Panc1 (cell line): ENCODE data around the gene DDX49. TPM values are rescaled to one million over a fixed set of nuclear protein-coding genes. Genes with fewer than 3 reads are reported as not detected.

Source experiments
- ATAC-seq: fragments of 200-7000 bp; cut with Tn5 transposase; 2 replicates; pipeline ENCODE4 v1.9.1; 2020; ENCODE audit warnings: mild to moderate bottlenecking, moderate library complexity
- BruUV-seq: library from RNA; stranded (reverse); fragments of 400-500 nt; replicated peaks from 2 replicates; lab custom pipeline; 2021; lab: Mats Ljungman, UMichigan
- CTCF ChIA-PET: fragments of 300-600 bp; sonication (Branson Sonifier 250); formaldehyde crosslinking; loops from one replicate; lab custom pipeline; 2022; ENCODE audit warnings: antibody characterized with exemption; lab: Charles Lee
- POLR2A ChIA-PET: fragments of 300-600 bp; sonication (Branson Sonifier 250); formaldehyde crosslinking; loops from one replicate; lab custom pipeline; 2022; ENCODE audit warnings: antibody characterized with exemption; lab: Charles Lee
- DNase-seq: peaks from one replicate; pipeline ENCODE4 v3.0.0-alpha.2; 2010; ENCODE audit warnings: low read depth, low spot score
- H3K27ac ChIP-seq: 2 replicates; pipeline ENCODE4 v1.5.1; 2011; ENCODE audit warnings: mild to moderate bottlenecking, low read length, inconsistent platforms
- H3K27me3 ChIP-seq: fragments of 200-500 bp; sonication (Bioruptor generic); 2 replicates; pipeline ENCODE4 v1.6.0; 2014; ENCODE audit warnings: low read length, inconsistent platforms; ENCODE audit not compliant: control insufficient read depth, insufficient read depth
- H3K36me3 ChIP-seq: fragments of 200-500 bp; sonication (Bioruptor generic); 2 replicates; pipeline ENCODE4 v1.5.1; 2014; ENCODE audit warnings: inconsistent platforms, mild to moderate bottlenecking, low read length, moderate library complexity; ENCODE audit not compliant: control insufficient read depth, insufficient read depth
- H3K4me1 ChIP-seq: 2 replicates; pipeline ENCODE4 v1.5.1; 2011; ENCODE audit warnings: inconsistent platforms, mild to moderate bottlenecking, low read length, moderate library complexity; ENCODE audit not compliant: control insufficient read depth, insufficient read depth
- H3K4me3 ChIP-seq, 2 experiments: 2 replicates each; pipeline ENCODE4 v1.5.1; 2011 to 2012; ENCODE audit warnings: low read depth in 2 of 2, low read length in 2 of 2, mild to moderate bottlenecking in 2 of 2, inconsistent platforms in 1 of 2, moderate library complexity in 1 of 2
- H3K9me3 ChIP-seq: fragments of 200-500 bp; sonication (Bioruptor generic); 2 replicates; pipeline ENCODE4 v1.5.1; 2014; ENCODE audit warnings: low read depth, mild to moderate bottlenecking, inconsistent platforms, low read length, moderate library complexity; ENCODE audit not compliant: control insufficient read depth, insufficient read depth
- CTCF ChIP-seq: fragments of 450-650 bp; IDR thresholded peaks from 2 replicates; pipeline ENCODE4 v1.5.1; 2017; ENCODE audit warnings: mild to moderate bottlenecking
- POLR2AphosphoS5 ChIP-seq: IDR thresholded peaks from 2 replicates; pipeline ENCODE4 v1.6.1; 2012; ENCODE audit warnings: mild to moderate bottlenecking, low read depth, low read length, moderate library complexity
- SIN3A ChIP-seq: IDR thresholded peaks from 2 replicates; pipeline ENCODE4 v1.6.1; 2012; ENCODE audit warnings: low read depth, mild to moderate bottlenecking, low read length, moderate library complexity, borderline replicate concordance; ENCODE audit not compliant: insufficient read depth
- TCF7L2 ChIP-seq: IDR thresholded peaks from 2 replicates; pipeline ENCODE4 v1.6.1; 2011; ENCODE audit warnings: mild to moderate bottlenecking, low read depth, low read length, inconsistent platforms
- in situ Hi-C: cut with HindIII; loops from 2 replicates; pipeline ENCODE4 v1.10.0; 2016; ENCODE audit warnings: low sequenced_read_pairs, low pct_unique_long_range_greater_than_20kb
- intact Hi-C: fragments of 100-400 bp; cut with micrococcal nuclease; formaldehyde crosslinking; loops from one replicate; pipeline ENCODE4 v1.10.0; 2022; ENCODE audit not compliant: unreplicated experiment
- total RNA-seq: library from RNA; stranded (reverse); gene quantifications from one replicate; pipeline ENCODE4 v1.2.1, GENCODE V29; 2021; ENCODE audit not compliant: unreplicated experiment
- TF ChIP-seq, protein P1 (sequence below), 2 experiments: IDR thresholded peaks; 2 replicates each; pipeline ENCODE4 v1.6.1; 2011 to 2012; ENCODE audit warnings: low read depth in 2 of 2, control low read depth in 1 of 2, low read length in 1 of 2, mild to moderate bottlenecking in 1 of 2, moderate library complexity in 1 of 2; ENCODE audit not compliant: insufficient read depth in 1 of 2

Gene DDX49
- total RNA-seq, 1 experiment from 2014 or later = 41.5 TPM

GRCh38 chr19:18946918-18947317 is 27.4 kb downstream of the DDX49 start:
- BruUV-seq = no TSS peak
- ATAC-seq (no peak), DNase-seq (no peak)
- POLR2A ChIA-PET = no interaction called here
- Histone ChIP-seq H3K9me3 (no peaks in the 10 kb centered on the region), H3K4me3 (no peak overlapping the region), H3K4me1 (peaks cover 2% of the 10 kb centered on the region; the same call in 1 of the 2 replicates), H3K27me3 (no peaks in the 10 kb centered on the region), H3K36me3 (no peaks in the 10 kb centered on the region), H3K27ac (no peak overlapping the region)
- intact Hi-C loops (no loop called here), in situ Hi-C loops (no loop called here)
- no peak for TF ChIP-seq TCF7L2
- TF ChIP-seq CTCF = no peak
- TF ChIP-seq SIN3A = no peak
- no peak for TF ChIP-seq POLR2AphosphoS5
- TF ChIP-seq, protein P1, sequence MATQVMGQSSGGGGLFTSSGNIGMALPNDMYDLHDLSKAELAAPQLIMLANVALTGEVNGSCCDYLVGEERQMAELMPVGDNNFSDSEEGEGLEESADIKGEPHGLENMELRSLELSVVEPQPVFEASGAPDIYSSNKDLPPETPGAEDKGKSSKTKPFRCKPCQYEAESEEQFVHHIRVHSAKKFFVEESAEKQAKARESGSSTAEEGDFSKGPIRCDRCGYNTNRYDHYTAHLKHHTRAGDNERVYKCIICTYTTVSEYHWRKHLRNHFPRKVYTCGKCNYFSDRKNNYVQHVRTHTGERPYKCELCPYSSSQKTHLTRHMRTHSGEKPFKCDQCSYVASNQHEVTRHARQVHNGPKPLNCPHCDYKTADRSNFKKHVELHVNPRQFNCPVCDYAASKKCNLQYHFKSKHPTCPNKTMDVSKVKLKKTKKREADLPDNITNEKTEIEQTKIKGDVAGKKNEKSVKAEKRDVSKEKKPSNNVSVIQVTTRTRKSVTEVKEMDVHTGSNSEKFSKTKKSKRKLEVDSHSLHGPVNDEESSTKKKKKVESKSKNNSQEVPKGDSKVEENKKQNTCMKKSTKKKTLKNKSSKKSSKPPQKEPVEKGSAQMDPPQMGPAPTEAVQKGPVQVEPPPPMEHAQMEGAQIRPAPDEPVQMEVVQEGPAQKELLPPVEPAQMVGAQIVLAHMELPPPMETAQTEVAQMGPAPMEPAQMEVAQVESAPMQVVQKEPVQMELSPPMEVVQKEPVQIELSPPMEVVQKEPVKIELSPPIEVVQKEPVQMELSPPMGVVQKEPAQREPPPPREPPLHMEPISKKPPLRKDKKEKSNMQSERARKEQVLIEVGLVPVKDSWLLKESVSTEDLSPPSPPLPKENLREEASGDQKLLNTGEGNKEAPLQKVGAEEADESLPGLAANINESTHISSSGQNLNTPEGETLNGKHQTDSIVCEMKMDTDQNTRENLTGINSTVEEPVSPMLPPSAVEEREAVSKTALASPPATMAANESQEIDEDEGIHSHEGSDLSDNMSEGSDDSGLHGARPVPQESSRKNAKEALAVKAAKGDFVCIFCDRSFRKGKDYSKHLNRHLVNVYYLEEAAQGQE (IDR thresholded peaks at IDR 0.05; ENCODE audit: insufficient read depth in 1 of 2, low read depth in 2 of 2, low read length in 1 of 2) = no peak
- CTCF ChIA-PET = interaction anchor here (0.6 kb wide), 1 partner anchor 242 kb away, joined by 6 read pairs; no protein-coding TSS in a partner anchor

GRCh38 chr19:18948075-18948975 is 28.8 kb downstream of the DDX49 start:
- TF ChIP-seq CTCF (no peak), SIN3A (no peak)
- no TSS peak for BruUV-seq
- peaks cover 2% of the 10 kb centered on the region; the same call in 1 of the 2 replicates for H3K4me1 ChIP-seq
- 0 out of 2 replicates have a peak, but pooled peaks have one; percentile 24 for ATAC-seq
- intact Hi-C loops = no loop called here
- H3K27me3 ChIP-seq = no peaks in the 10 kb centered on the region
- H3K9me3 ChIP-seq = no peaks in the 10 kb centered on the region
- ChIA-PET CTCF (no interaction called here), POLR2A (no interaction called here)
- no peak overlapping the region for H3K4me3 ChIP-seq
- no peak overlapping the region for H3K27ac ChIP-seq
- no peaks in the 10 kb centered on the region for H3K36me3 ChIP-seq
- no peak for DNase-seq
- in situ Hi-C loops = no loop called here
